Astrocyte (in vitro differentiated cells and primary cell): ENCODE data around the gene TK2.
A peak's percentile ranks its signal among the peaks of the same experiment; 100 is the strongest.

ENCODE experiments used
- CTCF ChIP-seq: IDR thresholded peaks from 2 replicates; pipeline ENCODE4 v1.5.1; 2011; ENCODE audit warnings: low read depth, mild to moderate bottlenecking, inconsistent platforms, low read length, moderate library complexity; ENCODE audit not compliant: insufficient read depth
- EZH2 ChIP-seq: IDR thresholded peaks from 2 replicates; pipeline ENCODE4 v1.6.1; 2012; ENCODE audit warnings: mild to moderate bottlenecking, low read length, inconsistent platforms; ENCODE audit not compliant: insufficient read depth

GRCh38 chr16:66588981-66589713 is 39.2 kb upstream of the TK2 start:
- TF ChIP-seq CTCF (peak; percentile 23), EZH2 (no peak)
